ENCODE data around the gene RUNX1. TPM values are rescaled to one million over a fixed set of nuclear protein-coding genes. Genes with fewer than 3 reads are reported as not detected.

RUNX1 gene
- total RNA-seq, 1 donor from 2014 or later: 23.9 TPM

DNA sequence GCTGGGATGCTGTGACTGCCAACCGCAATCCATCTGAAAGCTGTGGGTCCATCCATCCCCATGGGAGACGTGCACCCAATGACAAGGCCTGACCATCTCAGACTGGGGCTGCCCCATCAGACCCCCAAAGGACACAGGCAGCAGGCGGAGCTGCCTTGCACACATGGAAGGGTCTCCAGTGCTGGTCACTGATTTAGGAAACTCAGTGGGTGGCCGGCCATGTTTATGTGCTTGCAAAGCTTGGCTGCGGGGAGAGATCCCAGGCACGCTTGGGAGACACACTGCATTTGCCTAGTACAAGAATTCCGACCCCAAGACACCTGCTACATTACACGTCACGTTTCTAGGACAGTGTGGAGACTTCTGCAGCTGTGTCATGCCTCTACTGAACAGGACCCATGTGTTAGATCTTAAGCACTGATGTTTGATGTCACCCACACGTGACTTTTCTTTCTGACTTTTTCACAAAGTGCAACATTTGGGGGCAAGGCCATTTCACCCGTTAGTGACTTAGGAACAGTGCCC lies 198.9 kb downstream of the RUNX1 start:
- H3K4me3 Mint-ChIP-seq (ENCODE audit: unreplicated experiment): no peak overlapping the region
- DNase-seq (ENCODE audit: extremely low spot score, unreplicated experiment): no peak
- no peaks in the 10 kb centered on the region for H3K27me3 Mint-ChIP-seq (ENCODE audit: unreplicated experiment)
- H3K9me3 Mint-ChIP-seq (ENCODE audit: unreplicated experiment): no peaks in the 10 kb centered on the region
- H3K27ac Mint-ChIP-seq (ENCODE audit: unreplicated experiment): no peak overlapping the region
- H3K4me1 Mint-ChIP-seq (ENCODE audit: unreplicated experiment): peaks cover 27% of the 10 kb centered on the region
- H3K36me3 Mint-ChIP-seq (ENCODE audit: unreplicated experiment): peaks cover 29% of the 10 kb centered on the region
- TF ChIP-seq, protein P1, sequence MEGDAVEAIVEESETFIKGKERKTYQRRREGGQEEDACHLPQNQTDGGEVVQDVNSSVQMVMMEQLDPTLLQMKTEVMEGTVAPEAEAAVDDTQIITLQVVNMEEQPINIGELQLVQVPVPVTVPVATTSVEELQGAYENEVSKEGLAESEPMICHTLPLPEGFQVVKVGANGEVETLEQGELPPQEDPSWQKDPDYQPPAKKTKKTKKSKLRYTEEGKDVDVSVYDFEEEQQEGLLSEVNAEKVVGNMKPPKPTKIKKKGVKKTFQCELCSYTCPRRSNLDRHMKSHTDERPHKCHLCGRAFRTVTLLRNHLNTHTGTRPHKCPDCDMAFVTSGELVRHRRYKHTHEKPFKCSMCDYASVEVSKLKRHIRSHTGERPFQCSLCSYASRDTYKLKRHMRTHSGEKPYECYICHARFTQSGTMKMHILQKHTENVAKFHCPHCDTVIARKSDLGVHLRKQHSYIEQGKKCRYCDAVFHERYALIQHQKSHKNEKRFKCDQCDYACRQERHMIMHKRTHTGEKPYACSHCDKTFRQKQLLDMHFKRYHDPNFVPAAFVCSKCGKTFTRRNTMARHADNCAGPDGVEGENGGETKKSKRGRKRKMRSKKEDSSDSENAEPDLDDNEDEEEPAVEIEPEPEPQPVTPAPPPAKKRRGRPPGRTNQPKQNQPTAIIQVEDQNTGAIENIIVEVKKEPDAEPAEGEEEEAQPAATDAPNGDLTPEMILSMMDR (IDR thresholded peaks at IDR 0.05): no peak

DNA sequence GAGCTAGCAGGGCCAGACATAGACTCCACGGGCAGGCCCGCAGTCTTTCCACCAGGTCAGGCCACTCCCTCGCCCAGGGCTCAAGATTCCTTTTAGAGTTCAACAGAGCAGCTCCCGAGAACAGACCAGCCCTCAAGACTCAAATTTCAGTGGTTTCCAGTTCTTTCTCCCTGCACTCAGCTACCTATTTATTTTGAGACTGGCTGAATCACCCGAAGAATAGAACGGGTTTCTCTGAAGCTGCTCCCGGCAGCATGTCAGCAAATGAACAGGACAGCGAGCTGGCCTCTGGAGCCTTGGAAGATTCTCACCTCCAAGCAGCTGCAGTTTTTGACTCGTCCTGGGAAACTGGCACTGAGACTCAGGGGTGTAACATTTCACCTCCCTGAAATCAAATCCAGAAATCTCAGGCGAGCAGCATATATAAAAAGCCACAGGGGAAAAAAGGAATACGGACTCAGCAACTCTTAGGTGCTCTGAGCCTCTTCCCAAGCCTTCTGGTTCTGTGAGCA lies 202.4 kb downstream of the RUNX1 start:
- H3K27ac Mint-ChIP-seq (ENCODE audit: unreplicated experiment): peak overlapping the region; percentile 91
- TF ChIP-seq, protein P1 (IDR thresholded peaks at IDR 0.05): no peak
- no peaks in the 10 kb centered on the region for H3K9me3 Mint-ChIP-seq (ENCODE audit: unreplicated experiment)
- H3K4me1 Mint-ChIP-seq (ENCODE audit: unreplicated experiment): peaks cover 45% of the 10 kb centered on the region
- H3K27me3 Mint-ChIP-seq (ENCODE audit: unreplicated experiment): no peaks in the 10 kb centered on the region
- H3K36me3 Mint-ChIP-seq (ENCODE audit: unreplicated experiment): peaks cover 13% of the 10 kb centered on the region
- peak overlapping the region; percentile 60 for H3K4me3 Mint-ChIP-seq (ENCODE audit: unreplicated experiment)
- no peak for DNase-seq (ENCODE audit: extremely low spot score, unreplicated experiment)

DNA sequence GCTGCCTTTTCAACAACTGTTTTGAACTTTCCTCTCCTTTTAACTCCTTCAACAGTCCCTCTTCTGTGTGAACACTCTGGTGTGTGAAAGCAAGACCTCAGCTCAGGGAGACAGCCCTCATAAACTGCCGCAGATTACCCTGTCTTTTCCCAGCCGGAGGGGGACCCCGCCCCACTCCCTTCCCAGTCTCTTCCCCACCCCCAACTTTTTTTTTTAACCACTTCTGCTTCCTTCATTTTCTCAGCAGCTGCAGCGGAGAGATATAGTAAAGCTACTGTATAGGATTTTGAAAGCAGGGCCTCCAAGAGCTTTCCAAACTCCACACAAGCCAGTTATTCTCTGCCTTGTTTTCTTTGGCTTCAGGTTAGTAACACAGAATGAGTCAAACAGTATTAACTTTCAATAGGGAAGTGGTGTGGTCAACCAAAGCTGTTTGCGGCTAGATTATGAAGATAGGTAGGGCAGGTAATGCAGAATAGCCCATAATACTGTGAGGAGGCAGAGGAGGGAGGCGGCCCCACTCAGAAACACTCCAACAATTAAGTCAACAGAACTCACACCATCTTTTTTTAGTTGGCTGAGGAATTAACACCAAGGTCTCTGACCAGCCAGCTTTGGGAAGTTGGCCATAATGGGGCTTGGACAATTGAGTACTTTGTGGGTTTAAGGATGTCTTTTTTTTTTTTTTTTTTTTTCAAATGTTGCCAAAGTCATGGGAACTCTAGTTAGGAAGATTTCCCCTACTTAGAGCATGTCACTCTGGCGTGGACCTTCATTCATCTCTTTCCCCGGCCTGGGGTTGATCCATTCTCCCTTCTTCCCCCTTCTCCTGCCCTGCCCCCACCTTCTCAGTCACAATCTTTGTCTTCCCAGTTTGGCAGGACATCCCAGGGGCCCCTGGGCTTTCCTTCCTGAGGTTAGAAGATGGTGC lies 203.3 kb downstream of the RUNX1 start:
- Mint-ChIP-seq H3K27me3 (ENCODE audit: unreplicated experiment) (no peaks in the 10 kb centered on the region), H3K4me3 (ENCODE audit: unreplicated experiment) (peak overlapping the region; percentile 60), H3K4me1 (ENCODE audit: unreplicated experiment) (peaks cover 49% of the 10 kb centered on the region), H3K27ac (ENCODE audit: unreplicated experiment) (peak overlapping the region; percentile 91), H3K9me3 (ENCODE audit: unreplicated experiment) (no peaks in the 10 kb centered on the region), H3K36me3 (ENCODE audit: unreplicated experiment) (peaks cover 7% of the 10 kb centered on the region)
- DNase-seq (ENCODE audit: extremely low spot score, unreplicated experiment): no peak
- TF ChIP-seq, protein P1 (IDR thresholded peaks at IDR 0.05): no peak

DNA sequence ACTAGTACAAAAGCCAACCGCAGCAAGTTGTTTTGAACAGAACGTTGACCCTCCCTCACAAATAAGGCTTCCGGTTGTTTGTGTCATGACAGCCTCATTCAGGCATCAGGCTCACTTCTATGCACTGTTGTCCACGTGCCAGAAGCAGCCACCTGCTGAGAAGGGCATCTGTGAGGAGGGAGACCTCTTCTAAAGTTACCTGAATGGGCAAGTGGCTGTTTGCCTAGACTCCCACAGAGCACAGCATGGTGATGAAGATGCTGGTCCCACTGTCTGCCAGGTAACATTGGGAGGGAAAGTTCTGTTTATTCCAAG lies 204.2 kb downstream of the RUNX1 start:
- DNase-seq (ENCODE audit: extremely low spot score, unreplicated experiment): no peak
- TF ChIP-seq, protein P1 (IDR thresholded peaks at IDR 0.05): no peak
- Mint-ChIP-seq H3K36me3 (ENCODE audit: unreplicated experiment) (peaks cover 14% of the 10 kb centered on the region), H3K27ac (ENCODE audit: unreplicated experiment) (peak overlapping the region; percentile 91), H3K9me3 (ENCODE audit: unreplicated experiment) (no peaks in the 10 kb centered on the region), H3K27me3 (ENCODE audit: unreplicated experiment) (no peaks in the 10 kb centered on the region), H3K4me1 (ENCODE audit: unreplicated experiment) (peaks cover 49% of the 10 kb centered on the region), H3K4me3 (ENCODE audit: unreplicated experiment) (no peak overlapping the region)

All from osteocyte (in vitro differentiated cells).